Measurements from ENCODE around the gene ACO2.

GRCh38 chr22:41578114-41578513 is 109.2 kb downstream of the ACO2 start:
- TF ChIP-seq TAF1 (IDR thresholded peaks at IDR 0.05; ENCODE audit: borderline replicate concordance, insufficient read depth, low read length): no peak
- TF ChIP-seq POLR2AphosphoS5 (IDR thresholded peaks at IDR 0.05; ENCODE audit: low read depth, low read length): no peak
